ENCODE measurements around the gene ARV1. TPM values are rescaled to one million over a fixed set of nuclear protein-coding genes. Genes with fewer than 3 reads are reported as not detected.

ARV1 gene
- total RNA-seq, 1 donor from 2014 or later, result 8.3 TPM

DNA sequence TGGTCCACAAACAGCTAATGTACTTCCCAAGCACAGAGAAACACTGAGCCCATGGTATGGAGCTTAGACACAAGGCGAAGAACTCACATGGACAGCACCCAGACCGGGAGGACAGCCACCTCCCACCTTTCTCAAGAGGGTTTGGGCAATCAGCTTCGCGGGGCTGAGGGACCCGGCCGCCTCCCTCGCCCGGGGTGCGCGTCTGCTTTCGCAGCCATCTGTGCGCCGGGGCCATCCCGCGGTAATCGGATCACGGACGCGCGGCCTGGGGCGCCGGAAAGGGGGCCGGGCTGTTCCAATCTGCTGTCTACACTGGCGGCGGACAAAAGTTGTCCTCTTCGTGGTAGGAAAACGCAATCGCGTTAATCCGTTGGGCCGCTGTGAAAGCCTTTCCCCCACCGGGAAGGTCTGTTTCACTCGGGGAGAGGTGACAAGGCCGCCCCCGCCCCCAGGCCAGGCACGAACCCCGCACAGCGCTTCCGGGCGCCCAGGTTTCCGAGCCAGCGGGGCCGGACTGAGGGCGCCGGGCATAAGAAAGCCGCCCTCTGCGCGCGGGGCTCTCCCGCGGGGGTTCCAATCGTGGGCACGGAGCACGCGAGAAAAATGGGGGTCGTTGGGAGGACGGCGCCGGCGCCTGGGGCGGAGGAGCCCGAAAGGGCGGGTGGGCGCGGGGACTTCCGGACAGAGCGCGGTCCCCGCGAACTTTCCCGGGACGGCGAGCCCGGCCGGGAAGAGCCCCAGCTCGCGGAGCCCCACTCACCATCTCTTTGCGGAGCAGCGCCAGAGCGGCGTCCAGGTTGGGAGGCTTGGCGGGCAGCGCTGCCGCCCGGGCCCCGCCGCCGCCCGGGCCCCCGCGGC, 60.5 kb downstream of the ARV1 start:
- Mint-ChIP-seq H3K4me3 (ENCODE audit: unreplicated experiment) (peak overlapping the region; percentile 95), H3K27me3 (ENCODE audit: unreplicated experiment) (peaks cover 13% of the 10 kb centered on the region), H3K9me3 (ENCODE audit: unreplicated experiment) (no peaks in the 10 kb centered on the region), H3K36me3 (ENCODE audit: low read depth, unreplicated experiment) (peaks cover 13% of the 10 kb centered on the region), H3K4me1 (ENCODE audit: unreplicated experiment) (peaks cover 26% of the 10 kb centered on the region), H3K27ac (ENCODE audit: unreplicated experiment) (no peak overlapping the region)
- TF ChIP-seq, protein P1, sequence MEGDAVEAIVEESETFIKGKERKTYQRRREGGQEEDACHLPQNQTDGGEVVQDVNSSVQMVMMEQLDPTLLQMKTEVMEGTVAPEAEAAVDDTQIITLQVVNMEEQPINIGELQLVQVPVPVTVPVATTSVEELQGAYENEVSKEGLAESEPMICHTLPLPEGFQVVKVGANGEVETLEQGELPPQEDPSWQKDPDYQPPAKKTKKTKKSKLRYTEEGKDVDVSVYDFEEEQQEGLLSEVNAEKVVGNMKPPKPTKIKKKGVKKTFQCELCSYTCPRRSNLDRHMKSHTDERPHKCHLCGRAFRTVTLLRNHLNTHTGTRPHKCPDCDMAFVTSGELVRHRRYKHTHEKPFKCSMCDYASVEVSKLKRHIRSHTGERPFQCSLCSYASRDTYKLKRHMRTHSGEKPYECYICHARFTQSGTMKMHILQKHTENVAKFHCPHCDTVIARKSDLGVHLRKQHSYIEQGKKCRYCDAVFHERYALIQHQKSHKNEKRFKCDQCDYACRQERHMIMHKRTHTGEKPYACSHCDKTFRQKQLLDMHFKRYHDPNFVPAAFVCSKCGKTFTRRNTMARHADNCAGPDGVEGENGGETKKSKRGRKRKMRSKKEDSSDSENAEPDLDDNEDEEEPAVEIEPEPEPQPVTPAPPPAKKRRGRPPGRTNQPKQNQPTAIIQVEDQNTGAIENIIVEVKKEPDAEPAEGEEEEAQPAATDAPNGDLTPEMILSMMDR (IDR thresholded peaks at IDR 0.05; ENCODE audit: unreplicated experiment), result no peak
- DNase-seq (ENCODE audit: low spot score), result peak; percentile 32

DNA sequence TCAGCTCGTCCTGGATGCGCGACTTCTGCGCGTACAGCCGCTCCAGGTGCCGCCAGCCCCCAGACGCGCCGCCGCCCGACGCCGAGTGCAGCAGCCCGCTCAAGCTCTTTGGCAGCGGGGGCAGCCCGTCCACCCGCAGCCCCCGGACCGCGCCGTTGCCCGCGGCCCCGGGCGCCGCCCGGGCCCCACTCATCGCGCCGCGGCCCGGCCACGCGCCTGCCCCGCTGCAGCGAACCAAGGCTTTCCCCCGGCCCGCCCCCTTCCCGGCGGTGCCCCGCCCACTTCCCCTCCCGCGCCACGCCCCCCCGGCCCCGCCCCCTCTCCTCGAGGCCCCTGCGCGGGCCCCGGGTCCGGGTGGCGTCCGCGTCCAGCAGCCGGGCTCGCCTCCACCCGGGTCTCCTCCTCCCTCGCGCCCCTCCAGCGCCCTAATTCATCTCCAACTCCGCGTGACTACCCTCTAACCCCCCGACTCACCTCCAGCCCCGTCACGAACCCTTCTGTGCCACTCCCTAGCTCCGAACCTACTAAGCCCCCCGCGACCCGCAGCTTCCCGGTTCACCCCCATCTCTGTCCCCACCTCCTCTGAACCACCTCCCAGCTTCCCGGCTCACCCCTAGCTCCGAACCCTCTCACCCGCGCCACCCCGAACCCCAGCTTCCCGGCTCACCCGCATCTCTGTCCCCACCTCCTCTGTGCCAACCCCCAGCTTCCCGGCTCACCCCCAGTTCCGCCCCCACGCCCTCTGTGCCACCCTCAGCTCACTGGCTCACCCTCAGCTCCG, 61.3 kb downstream of the ARV1 start, which contains the start of gene FAM89A:
TSS of gene FAM89A (minus strand) at position 236 of the 781 bp plus-strand sequence. CDS start at position 193, 43 bp downstream.
- peak; percentile 67 for DNase-seq (ENCODE audit: low spot score)
- Mint-ChIP-seq H3K4me3 (ENCODE audit: unreplicated experiment) (peak within 1 kb of the TSS; percentile 95), H3K9me3 (ENCODE audit: unreplicated experiment) (no peaks in the 10 kb centered on the region), H3K36me3 (ENCODE audit: low read depth, unreplicated experiment) (peaks cover 13% of the 10 kb centered on the region), H3K4me1 (ENCODE audit: unreplicated experiment) (peaks cover 26% of the 10 kb centered on the region), H3K27me3 (ENCODE audit: unreplicated experiment) (peaks cover 13% of the 10 kb centered on the region), H3K27ac (ENCODE audit: unreplicated experiment) (no peak within 1 kb of the TSS)
- TF ChIP-seq, protein P1 (IDR thresholded peaks at IDR 0.05; ENCODE audit: unreplicated experiment), result no peak

DNA sequence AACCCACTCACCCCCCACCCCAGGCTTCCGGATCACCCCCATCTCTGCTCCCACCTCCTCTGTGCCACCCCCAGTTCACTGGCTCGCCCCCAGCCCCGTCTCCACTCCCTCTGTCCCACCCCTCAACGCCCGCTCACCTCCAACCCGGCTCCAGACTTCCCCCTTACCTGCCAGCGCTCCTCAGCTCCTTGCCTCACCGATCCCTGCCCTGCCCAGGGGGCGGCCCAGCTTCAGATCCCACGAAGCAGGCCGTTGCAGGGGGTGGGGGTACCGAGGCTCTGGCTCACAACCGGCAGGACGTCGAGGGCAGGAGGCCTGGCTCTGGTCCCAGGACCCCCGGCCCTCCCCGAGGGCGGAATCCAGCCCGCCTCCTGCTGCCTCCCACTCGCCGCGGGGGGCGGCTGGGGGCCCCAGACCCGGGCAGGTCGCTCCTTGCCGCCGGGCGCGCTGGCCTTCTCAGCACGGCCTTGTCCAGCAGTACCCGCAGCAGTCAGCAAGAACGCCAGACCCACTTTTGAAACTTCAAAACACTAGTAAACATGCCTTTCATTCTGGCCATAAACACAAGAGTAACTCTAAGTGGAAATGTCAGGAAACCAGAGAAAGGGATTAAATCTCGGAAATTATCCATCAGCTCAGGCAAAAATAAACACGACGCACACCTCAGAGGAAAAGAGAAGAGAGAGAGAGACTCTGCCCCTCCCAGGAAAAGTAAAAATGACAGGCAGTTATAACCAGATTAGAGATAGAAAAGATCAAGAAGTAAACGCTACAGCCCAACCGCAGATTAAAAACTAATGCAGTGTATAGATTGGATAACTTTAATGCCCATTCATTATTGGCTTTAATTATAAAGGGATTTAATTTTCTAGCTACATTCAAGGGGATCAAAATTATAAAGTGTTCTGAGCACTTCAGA, 62.2 kb downstream of the ARV1 start:
- TF ChIP-seq, protein P1 (IDR thresholded peaks at IDR 0.05; ENCODE audit: unreplicated experiment), result no peak
- H3K4me1 Mint-ChIP-seq (ENCODE audit: unreplicated experiment), result peaks cover 25% of the 10 kb centered on the region
- H3K27ac Mint-ChIP-seq (ENCODE audit: unreplicated experiment), result peak overlapping the region; percentile 5
- no peaks in the 10 kb centered on the region for H3K9me3 Mint-ChIP-seq (ENCODE audit: unreplicated experiment)
- H3K27me3 Mint-ChIP-seq (ENCODE audit: unreplicated experiment), result peaks cover 15% of the 10 kb centered on the region
- DNase-seq (ENCODE audit: low spot score), result no peak
- peak overlapping the region; percentile 81 for H3K4me3 Mint-ChIP-seq (ENCODE audit: unreplicated experiment)
- peaks cover 13% of the 10 kb centered on the region for H3K36me3 Mint-ChIP-seq (ENCODE audit: low read depth, unreplicated experiment)

DNA sequence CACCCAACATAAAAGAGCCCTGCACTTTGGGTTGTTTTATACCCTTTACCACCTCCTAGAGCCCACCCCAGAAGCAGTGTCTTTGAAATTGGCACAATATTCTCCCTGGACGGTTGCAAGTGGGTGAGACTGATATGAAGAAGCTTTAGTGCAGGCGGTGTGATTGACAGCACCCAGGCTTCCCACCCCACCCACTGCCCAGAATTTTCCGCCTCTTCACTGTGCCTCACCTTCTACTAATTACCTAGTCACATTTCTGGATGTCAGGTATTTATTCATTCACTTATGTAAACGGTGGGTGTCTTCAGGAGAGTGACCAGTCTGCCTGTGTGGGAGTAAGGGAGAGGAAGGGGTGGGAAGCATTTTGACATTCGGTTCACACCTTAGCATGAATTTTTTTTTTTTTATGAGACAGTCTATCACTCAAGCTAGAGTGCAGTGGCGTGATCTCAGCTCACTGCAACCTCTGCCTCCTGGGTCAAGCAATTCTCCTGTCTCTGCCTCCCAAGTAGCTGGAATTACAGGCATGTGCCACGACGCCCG, 62.9 kb downstream of the ARV1 start:
- DNase-seq (ENCODE audit: low spot score), result no peak
- Mint-ChIP-seq H3K4me3 (ENCODE audit: unreplicated experiment) (peak overlapping the region; percentile 81), H3K4me1 (ENCODE audit: unreplicated experiment) (peaks cover 18% of the 10 kb centered on the region), H3K36me3 (ENCODE audit: low read depth, unreplicated experiment) (peaks cover 13% of the 10 kb centered on the region), H3K9me3 (ENCODE audit: unreplicated experiment) (no peaks in the 10 kb centered on the region), H3K27me3 (ENCODE audit: unreplicated experiment) (peaks cover 13% of the 10 kb centered on the region), H3K27ac (ENCODE audit: unreplicated experiment) (no peak overlapping the region)
- TF ChIP-seq, protein P1 (IDR thresholded peaks at IDR 0.05; ENCODE audit: unreplicated experiment), result no peak
